RCC 7860 (cell line): Measurements from ENCODE around the gene YIF1A.
"Not testable (repeated sequence)": the region's sequence is repeated elsewhere in the genome, so short reads cannot be mapped to it uniquely, and the experiment has no call there.

Experiments used
- DNase-seq: peaks from one replicate; pipeline ENCODE4 v3.0.0-alpha.2; 2015; ENCODE audit warnings: low spot score
- FAIRE-seq: peaks from 2 replicates; lab custom pipeline; 2012; peaks lifted over from hg19 to GRCh38; lab: Jason Lieb, UNC

YIF1A gene

DNA sequence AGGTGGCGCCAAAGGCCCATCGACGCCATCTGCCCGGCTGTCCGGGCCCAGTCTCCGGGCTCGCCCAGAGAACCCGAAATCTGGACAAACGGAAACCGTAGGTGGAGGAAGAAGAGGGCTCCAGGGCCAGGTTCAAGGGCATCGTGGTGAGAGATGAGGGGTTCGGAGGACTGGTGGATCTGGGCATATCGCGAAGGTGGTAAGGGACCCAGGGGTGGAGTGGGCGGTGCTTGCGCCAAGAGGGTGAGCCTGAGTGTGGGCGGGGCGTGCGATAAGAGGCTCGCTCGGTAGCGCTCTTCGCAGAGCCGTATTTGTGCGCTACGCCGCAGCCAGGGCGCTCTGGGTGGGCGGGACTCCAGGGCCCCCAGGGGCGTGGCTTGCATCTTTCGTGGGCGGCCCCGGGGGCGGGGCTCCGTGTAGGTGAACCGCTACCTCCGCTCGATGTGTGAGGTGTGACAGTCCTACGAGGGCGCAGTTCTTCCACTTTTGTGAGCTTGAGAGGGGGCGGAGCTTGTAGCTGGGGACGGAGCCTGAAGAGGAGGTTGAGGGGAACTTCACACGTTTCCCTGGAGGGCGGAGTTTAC lies 23.1 kb upstream of the YIF1A start:
- DNase-seq, result peak; percentile 65
- peak; percentile 28 for FAIRE-seq

- FAIRE-seq (no peak), DNase-seq (no peak)
Measured at GRCh38 chr11:66311470-66311964, 22.6 kb upstream of the YIF1A start.

DNA sequence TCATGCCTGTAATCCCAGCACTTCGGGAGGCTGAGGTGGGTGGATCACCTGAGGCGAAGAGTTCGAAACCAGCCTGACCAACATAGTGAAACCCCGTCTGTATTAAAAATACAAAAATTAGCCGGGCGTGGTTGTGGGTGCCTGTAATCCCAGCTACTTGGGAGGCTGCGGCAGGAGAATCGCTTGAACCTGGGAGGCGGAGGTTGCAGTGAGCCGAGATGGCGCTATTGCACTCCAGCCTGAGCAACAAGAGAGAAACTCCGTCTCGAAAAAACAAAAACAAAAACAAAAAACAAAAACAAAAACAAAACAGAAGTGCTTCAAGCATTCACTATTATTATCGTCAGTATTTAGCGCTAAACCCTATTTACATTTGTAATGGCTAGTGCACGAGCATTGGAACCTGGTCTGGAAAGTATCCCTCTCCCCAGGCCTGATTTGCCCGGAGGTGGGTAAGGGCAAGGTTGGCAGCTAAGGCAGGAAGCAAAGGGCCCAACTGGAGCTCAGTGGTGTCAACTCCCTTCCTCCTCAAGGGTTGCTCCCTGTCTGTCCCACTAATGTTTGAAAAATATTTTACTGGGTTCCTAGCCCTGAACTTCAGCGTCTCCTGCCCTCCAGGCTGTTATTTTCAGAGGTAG lies 22.0 kb upstream of the YIF1A start:
- FAIRE-seq, result not testable (repeated sequence)

DNA sequence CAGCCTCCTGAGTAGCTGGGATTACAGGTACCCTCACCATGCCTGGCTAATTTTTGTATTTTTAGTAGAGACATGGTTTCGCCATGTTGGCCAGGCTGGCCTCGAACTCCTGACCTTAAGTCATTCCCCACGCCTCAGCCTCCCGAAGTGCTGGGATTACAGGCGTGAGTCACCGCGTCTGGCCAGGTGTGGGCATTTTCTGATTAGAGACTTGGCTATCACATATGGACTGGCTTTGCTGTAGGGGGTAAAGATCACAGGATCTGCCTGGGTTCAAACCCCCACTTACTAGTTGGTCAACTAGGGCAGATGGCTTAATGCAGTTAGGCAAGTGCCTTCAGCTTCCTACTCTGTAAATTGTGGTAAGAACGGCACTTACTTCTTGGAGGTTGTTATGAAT lies 21.4 kb upstream of the YIF1A start:
- DNase-seq (no peak), FAIRE-seq (no peak)

More for the DNA sequence above, 22.0 kb upstream of the YIF1A start:
- not testable (repeated sequence) for DNase-seq

GRCh38 chr11:66309475-66309874 lies 20.5 kb upstream of the YIF1A start:
- no peak for DNase-seq
- FAIRE-seq, result no peak

GRCh38 chr11:66302656-66303055 lies 13.7 kb upstream of the YIF1A start:
- FAIRE-seq (no peak), DNase-seq (no peak)

- no peak for FAIRE-seq
Measured at GRCh38 chr11:66299186-66299585, 10.2 kb upstream of the YIF1A start.

DNA sequence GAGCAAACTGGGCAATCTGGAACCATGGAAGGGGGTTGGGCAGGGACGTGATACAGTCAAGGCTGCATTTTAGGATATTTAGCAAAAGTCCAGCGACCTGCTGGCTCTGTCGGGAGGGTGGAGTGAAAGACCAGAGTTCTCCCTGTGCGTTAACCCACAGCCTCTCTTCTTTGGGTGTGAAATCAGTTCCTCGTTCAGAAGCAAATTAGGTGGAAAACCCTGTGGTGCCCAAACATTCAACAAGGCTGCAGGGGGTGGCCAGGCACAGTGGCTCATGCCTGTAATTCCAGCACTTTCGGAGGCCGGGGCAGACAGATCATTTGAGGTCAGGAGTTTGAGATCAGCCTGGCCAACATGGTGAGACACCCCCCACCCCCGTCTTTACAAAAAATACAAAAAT lies 8.7 kb upstream of the YIF1A start:
- FAIRE-seq (no peak), DNase-seq (no peak)

More at GRCh38 chr11:66299186-66299585, 10.2 kb upstream of the YIF1A start:
- no peak for DNase-seq

DNA sequence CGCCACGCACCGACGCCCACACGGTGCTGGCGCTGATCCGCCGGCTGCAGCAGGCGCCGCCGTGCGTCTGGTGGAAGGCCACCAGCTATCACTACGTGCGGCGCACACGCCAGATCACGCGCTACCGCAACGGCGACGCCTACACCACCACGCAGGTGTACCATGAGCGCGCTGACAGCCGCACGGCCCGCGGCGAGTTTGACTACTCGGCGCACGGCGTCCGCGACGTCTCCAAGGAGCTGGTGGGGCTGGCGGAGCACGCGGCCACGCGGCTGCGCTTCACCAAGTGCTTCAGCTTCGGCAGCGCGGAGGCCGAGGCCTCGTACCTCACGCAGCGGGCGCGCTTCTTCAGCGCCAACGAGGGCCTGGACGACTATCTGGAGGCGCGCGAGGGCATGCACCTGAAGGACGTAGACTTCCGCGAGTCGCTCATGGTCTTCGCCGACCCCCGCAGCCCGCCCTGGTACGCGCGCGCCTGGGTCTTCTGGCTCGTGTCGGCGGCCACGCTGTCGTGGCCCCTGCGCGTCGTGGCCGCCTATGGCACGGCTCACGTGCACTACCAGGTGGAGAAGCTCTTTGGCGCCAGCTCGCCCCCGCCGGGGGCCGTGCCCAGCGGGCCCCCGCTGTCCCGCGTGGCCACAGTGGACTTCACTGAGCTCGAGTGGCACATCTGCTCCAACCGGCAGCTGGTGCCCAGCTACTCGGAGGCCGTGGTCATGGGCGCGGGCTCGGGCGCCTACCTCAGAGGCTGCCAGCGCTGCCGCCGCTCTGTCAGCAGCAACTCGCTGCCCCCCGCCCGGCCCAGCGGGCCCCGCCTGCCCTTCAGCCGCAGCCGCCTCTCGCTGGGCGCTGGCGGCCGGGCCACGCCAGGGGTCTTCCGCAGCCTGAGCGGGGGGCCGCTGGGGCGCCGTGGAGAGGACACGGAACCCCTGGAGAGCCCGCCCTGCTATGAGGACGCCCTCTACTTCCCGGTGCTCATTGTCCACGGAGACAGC lies 6.0 kb upstream of the YIF1A start:
- DNase-seq, result no peak
- FAIRE-seq, result no peak

GRCh38 chr11:66293777-66294625 lies 5.1 kb upstream of the YIF1A start:
- FAIRE-seq, result no peak
- DNase-seq, result no peak

DNA sequence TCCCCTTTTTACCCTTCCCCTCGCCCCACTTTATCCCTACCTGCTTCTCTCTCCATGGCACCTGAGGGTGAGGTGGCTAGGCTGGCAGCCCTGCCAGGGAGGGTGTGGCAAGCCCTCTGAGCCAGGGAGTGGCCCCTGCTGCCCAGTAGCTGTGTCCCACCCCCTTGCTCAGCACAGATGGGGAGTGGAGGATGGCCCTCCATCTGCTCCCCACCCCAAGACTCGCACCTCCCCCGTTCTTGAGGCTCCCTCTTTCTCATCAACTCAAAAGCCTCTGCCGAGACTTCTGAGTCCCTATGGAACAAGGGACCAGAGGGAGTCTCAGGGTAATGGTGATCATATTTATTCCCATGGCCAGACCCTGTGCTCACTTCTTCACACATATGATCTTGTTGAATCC lies 4.4 kb upstream of the YIF1A start:
- no peak for DNase-seq
- FAIRE-seq, result no peak

DNA sequence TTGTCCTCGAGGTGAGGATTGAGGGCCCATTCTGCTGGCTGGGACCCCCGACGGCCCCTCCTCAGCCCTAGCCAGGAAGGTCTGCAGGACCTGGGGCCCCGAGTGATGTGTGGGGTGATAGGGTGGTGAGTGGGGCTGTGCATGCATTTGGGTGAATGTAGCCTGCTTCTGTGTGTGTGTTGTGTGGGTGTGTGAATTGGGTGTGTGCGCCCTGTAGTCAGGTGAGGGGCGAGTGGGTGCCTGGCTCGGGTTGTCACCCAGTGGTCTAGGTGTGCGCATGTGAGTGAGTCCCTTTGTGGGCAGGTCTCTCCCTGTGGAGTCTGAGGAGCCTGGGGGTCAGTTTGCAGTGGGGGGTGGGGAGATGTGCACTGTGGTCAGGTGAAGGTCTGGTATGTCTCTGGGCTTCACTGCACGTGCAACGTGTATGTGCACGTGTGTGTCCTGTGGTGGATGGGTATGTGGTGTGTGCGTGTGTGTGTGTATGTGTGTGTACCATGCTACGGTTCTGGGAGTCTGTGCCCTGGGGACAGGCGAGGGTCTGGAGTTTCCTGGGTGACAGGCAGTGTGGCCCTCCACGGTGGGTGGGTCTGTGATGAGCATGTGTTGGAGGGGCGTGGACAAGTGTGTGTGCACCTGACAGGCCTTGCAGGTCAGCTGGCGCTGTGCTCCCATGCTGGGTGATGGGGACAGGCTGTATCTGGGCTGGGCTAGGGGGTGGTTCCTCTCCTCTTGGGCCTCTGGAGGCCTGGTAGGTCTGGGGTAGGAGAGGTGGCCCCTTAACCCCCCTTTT lies 3.8 kb upstream of the YIF1A start:
- no peak for FAIRE-seq
- DNase-seq, result no peak

- FAIRE-seq, result no peak
- no peak for DNase-seq
Measured at GRCh38 chr11:66291706-66292542, 3.0 kb upstream of the YIF1A start, which contains the start of gene TMEM151A. TSS of gene TMEM151A (plus strand) at chr11:66291894. CDS start at chr11:66292014, 120 bp downstream.

GRCh38 chr11:66291303-66291705 lies 2.4 kb upstream of the YIF1A start:
- FAIRE-seq, result no peak
- DNase-seq, result no peak

DNA sequence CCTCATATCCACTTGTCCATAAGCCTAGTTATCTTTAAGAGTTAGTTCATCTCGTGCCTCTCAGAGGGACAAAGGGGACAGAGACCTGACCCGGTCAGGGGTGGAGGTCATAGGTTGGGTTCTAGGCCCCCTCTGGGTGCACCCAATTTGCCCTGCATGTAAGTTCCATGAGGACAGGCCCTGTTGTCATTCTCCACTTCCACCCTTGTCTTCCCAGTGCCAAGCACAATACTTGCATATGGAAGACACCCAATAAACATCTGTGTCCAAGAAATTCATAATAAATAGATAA lies 1.3 kb upstream of the YIF1A start:
- no peak for DNase-seq
- FAIRE-seq, result no peak

DNA sequence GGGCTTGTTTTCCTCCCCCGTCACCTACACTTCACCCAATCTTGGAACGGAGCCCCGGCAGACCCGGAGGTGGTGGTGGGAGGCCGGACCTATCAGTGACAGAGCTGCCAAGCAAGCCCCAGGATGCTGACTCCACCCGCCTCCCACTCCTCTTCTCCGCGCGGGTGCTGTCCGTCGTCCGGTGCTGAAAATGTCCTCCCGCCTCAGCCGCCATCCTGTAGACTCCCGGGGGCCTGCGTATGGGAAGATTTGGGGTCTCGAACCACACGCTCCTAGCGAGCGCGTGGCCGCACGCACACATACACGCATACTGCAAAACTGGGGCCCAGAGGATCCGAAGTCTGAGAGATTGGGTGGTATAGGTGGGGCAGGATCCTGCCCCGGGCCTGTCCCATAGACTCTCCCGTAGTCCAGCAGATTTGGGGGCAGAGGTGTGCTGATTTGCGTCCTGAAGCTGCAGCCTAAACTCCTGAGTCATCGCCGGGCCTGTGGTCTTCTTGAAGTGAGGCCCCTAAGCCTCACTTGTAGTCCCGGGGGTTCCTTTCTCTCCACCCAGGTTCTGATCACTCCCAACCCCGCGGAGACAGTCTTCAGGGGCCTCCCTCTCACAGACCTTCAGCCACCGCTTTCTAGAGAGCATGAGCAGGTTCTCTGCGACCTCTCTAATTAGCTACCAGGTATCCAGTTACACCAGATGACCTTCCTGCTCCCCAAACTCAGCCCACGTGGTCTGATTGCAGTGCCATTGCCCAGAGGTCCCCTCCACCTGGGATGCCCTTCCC lies 796 bp upstream of the YIF1A start:
- DNase-seq, result no peak
- FAIRE-seq, result no peak

- no peak for FAIRE-seq
- DNase-seq, result no peak
Measured at GRCh38 chr11:66287889-66288670, 863 bp downstream of the YIF1A start.
